Liver (tissue), 9 donors: ENCODE data around the gene PON3. TPM values are rescaled to one million over a fixed set of nuclear protein-coding genes. Genes with fewer than 3 reads are reported as not detected.

Experiments used
- DNase-seq: peaks from one replicate; pipeline ENCODE4 v3.0.0-alpha.2; 2017; ENCODE audit warnings: low spot score
- H3K27ac ChIP-seq, 2 donors: one replicate each; pipeline ENCODE4 v1.7.0; 2013; ENCODE audit warnings: inconsistent platforms in 2 of 2, low read length in 2 of 2, control low read depth in 1 of 2, low read depth in 1 of 2, mild to moderate bottlenecking in 1 of 2
- H3K27me3 ChIP-seq, 4 donors: one replicate each; pipeline versions ENCODE4 v1.6.1 to v1.7.0; 2013; ENCODE audit warnings: low read length in 3 of 4, inconsistent platforms in 1 of 4, mild to moderate bottlenecking in 1 of 4, moderate library complexity in 1 of 4; ENCODE audit not compliant: control insufficient read depth in 4 of 4, insufficient read depth in 4 of 4
- H3K36me3 ChIP-seq, 4 donors: one replicate each; pipeline versions ENCODE4 v1.6.1 to v1.7.0; 2013; ENCODE audit warnings: low read length in 3 of 4, mild to moderate bottlenecking in 3 of 4, low read depth in 1 of 4, moderate library complexity in 1 of 4; ENCODE audit not compliant: control insufficient read depth in 4 of 4, insufficient read depth in 3 of 4
- H3K4me1 ChIP-seq, 4 donors: one replicate each; pipeline versions ENCODE4 v1.6.1 to v1.7.0; 2013; ENCODE audit warnings: low read length in 3 of 4, mild to moderate bottlenecking in 3 of 4, moderate library complexity in 1 of 4; ENCODE audit not compliant: control insufficient read depth in 4 of 4, insufficient read depth in 4 of 4
- H3K4me3 ChIP-seq, 3 donors: one replicate each; pipeline versions ENCODE4 v1.6.1 to v1.7.0; 2013; ENCODE audit warnings: low read length in 3 of 3, control low read depth in 1 of 3, low read depth in 1 of 3, mild to moderate bottlenecking in 1 of 3
- H3K9ac ChIP-seq, 2 donors: one replicate each; pipeline ENCODE4 v1.7.0; 2013; ENCODE audit warnings: low read length in 2 of 2, mild to moderate bottlenecking in 2 of 2, moderate library complexity in 2 of 2, control low read depth in 1 of 2, low read depth in 1 of 2
- H3K9me3 ChIP-seq, 4 donors: one replicate each; pipeline versions ENCODE4 v1.6.1 to v1.7.0; 2013; ENCODE audit warnings: low read length in 3 of 4; ENCODE audit not compliant: control insufficient read depth in 4 of 4
- EGR1 ChIP-seq, 2 donors: IDR thresholded peaks; 2 replicates each; pipeline ENCODE4 v1.6.1; 2016 to 2018; ENCODE audit warnings: antibody characterized with exemption in 2 of 2, low read depth in 2 of 2
- FOXA1 ChIP-seq: IDR thresholded peaks from 2 replicates; pipeline ENCODE4 v1.6.1; 2016; ENCODE audit warnings: antibody characterized with exemption
- FOXA2 ChIP-seq: IDR thresholded peaks from 2 replicates; pipeline ENCODE4 v1.6.1; 2016; ENCODE audit warnings: antibody characterized with exemption
- GABPA ChIP-seq, 2 donors: IDR thresholded peaks in 1 of 2; conservative IDR thresholded peaks in 1 of 2; 2 replicates each; pipeline ENCODE4 v1.6.1; 2016; ENCODE audit warnings: antibody characterized with exemption in 2 of 2, mild to moderate bottlenecking in 1 of 2, moderate library complexity in 1 of 2
- HNF4A ChIP-seq, 2 donors: conservative IDR thresholded peaks; 2 replicates each; pipeline ENCODE4 v1.6.1; 2016; ENCODE audit warnings: antibody characterized with exemption in 2 of 2, mild to moderate bottlenecking in 2 of 2
- HNF4G ChIP-seq: IDR thresholded peaks from 2 replicates; pipeline ENCODE4 v1.6.1; 2016; ENCODE audit warnings: antibody characterized with exemption
- JUND ChIP-seq, 2 donors: IDR thresholded peaks; 2 replicates each; pipeline ENCODE4 v1.6.1; 2016; ENCODE audit warnings: antibody characterized with exemption in 2 of 2
- NR2F2 ChIP-seq: IDR thresholded peaks from 2 replicates; pipeline ENCODE4 v1.6.1; 2016; ENCODE audit warnings: antibody characterized with exemption
- RAD21 ChIP-seq, 2 donors: IDR thresholded peaks; 2 replicates each; pipeline ENCODE4 v1.6.1; 2016; ENCODE audit warnings: antibody characterized with exemption in 2 of 2, mild to moderate bottlenecking in 2 of 2
- RXRA ChIP-seq, 2 donors: IDR thresholded peaks; 2 replicates each; pipeline ENCODE4 v1.6.1; 2017 to 2018; ENCODE audit warnings: antibody characterized with exemption in 2 of 2, mild to moderate bottlenecking in 1 of 2
- SP1 ChIP-seq: IDR thresholded peaks from 2 replicates; pipeline ENCODE4 v1.6.1; 2018; ENCODE audit warnings: antibody characterized with exemption, mild to moderate bottlenecking
- TAF1 ChIP-seq: conservative IDR thresholded peaks from 2 replicates; pipeline ENCODE4 v1.6.1; 2016; ENCODE audit warnings: antibody characterized with exemption, mild to moderate bottlenecking
- YY1 ChIP-seq: IDR thresholded peaks from 2 replicates; pipeline ENCODE4 v1.6.1; 2016; ENCODE audit warnings: antibody characterized with exemption, mild to moderate bottlenecking
- WGBS: extraction: QIAGEN DNeasy Blood & Tissue Kit; methylation state at CpG from one replicate; pipeline ENCODE4 v1.1.7; 2013; 5-methylcytosine and 5-hydroxymethylcytosine counted together
- polyA plus RNA-seq, 2 donors: library from polyadenylated mRNA; stranded (reverse) in 1 of 2; unstranded in 1 of 2; fragments of 200-250 nt in 1 of 2; fragments of >200 nt in 1 of 2; fragmentation: Nextera tagmentation in 1 of 2; extraction: Ambion mirVana in 1 of 2; gene quantifications; one replicate each; pipeline versions ENCODE4 v1.2.1 to v1.2.3, GENCODE V29; 2013 to 2015
- total RNA-seq, 2 donors: library from RNA; depleted of rRNA; stranded (reverse); fragments of >200 nt; gene quantifications; one replicate each; pipeline ENCODE4 v1.2.3, GENCODE V29; 2014
- TF ChIP-seq, protein P1 (sequence below): IDR thresholded peaks from 2 replicates; pipeline ENCODE4 v1.6.1; 2016; ENCODE audit warnings: antibody characterized with exemption
- TF ChIP-seq, protein P2 (sequence below): IDR thresholded peaks from 2 replicates; pipeline ENCODE4 v1.6.1; 2016; ENCODE audit warnings: antibody characterized with exemption
- TF ChIP-seq, protein P3 (sequence below): IDR thresholded peaks from 2 replicates; pipeline ENCODE4 v1.6.1; 2016; ENCODE audit warnings: antibody characterized with exemption, mild to moderate bottlenecking
- TF ChIP-seq, protein P4 (sequence below): fragments of 150-350 bp; IDR thresholded peaks from 2 replicates; pipeline ENCODE4 v1.5.1; 2017; ENCODE audit warnings: improper control_type of control experiment, low read depth, low read length; ENCODE audit not compliant: missing input control
- TF ChIP-seq, protein P5 (sequence below): IDR thresholded peaks from 2 replicates; pipeline ENCODE4 v1.6.1; 2016; ENCODE audit warnings: antibody characterized with exemption
- donor health status: healthy.
- donor health status: healthy.
- donor health status: healthy.
- donor health status: healthy.
- donor health status: healthy.

Gene PON3
- total and polyA plus RNA-seq, 4 donors = 60.0 to 476 (median 247) TPM

DNA sequence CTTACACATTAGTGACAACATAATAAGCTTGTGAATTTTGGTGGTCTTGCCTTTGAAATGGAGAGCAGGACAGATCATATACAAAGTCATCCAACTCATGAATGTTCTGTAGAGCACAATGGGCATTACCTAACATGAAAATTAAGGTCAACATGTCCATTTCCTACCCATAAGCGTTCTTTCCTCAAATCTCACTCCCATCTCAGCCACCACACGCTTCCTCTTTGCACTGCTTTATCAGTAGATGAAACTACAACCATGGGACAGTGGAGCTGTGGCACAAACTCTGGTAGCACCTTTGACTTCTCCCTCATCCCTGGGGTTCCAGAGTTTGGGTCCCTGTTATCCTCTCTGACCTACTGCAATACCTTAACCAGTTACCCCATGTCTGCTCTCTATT lies 36.4 kb upstream of the PON3 start:
- Histone ChIP-seq H3K36me3 (no peaks in the 10 kb centered on the region), H3K9me3 (no peaks in the 10 kb centered on the region), H3K4me1 (peaks cover 13 to 37% (median 24%) of the 10 kb centered on the region in 4 donors), H3K4me3 (no peak overlapping the region), H3K27ac (peak overlapping the region; percentile 51 to 52), H3K27me3 (no peaks in the 10 kb centered on the region), H3K9ac (no peak overlapping the region)
- TF ChIP-seq NR2F2 = no peak
- TF ChIP-seq FOXA2 = no peak
- TF ChIP-seq, protein P1, sequence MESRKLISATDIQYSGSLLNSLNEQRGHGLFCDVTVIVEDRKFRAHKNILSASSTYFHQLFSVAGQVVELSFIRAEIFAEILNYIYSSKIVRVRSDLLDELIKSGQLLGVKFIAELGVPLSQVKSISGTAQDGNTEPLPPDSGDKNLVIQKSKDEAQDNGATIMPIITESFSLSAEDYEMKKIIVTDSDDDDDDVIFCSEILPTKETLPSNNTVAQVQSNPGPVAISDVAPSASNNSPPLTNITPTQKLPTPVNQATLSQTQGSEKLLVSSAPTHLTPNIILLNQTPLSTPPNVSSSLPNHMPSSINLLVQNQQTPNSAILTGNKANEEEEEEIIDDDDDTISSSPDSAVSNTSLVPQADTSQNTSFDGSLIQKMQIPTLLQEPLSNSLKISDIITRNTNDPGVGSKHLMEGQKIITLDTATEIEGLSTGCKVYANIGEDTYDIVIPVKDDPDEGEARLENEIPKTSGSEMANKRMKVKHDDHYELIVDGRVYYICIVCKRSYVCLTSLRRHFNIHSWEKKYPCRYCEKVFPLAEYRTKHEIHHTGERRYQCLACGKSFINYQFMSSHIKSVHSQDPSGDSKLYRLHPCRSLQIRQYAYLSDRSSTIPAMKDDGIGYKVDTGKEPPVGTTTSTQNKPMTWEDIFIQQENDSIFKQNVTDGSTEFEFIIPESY = no peak
- TF ChIP-seq RAD21 (IDR thresholded peaks at IDR 0.05) = no peak
- TF ChIP-seq, protein P2, sequence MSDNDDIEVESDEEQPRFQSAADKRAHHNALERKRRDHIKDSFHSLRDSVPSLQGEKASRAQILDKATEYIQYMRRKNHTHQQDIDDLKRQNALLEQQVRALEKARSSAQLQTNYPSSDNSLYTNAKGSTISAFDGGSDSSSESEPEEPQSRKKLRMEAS = no peak
- no peak for TF ChIP-seq GABPA (IDR thresholded peaks at IDR 0.05 in 1 of 2, conservative IDR thresholded peaks at IDR 0.05 in 1 of 2)
- no peak for TF ChIP-seq TAF1
- no peak for TF ChIP-seq SP1
- TF ChIP-seq RXRA (IDR thresholded peaks at IDR 0.05) = no peak
- TF ChIP-seq, protein P3, sequence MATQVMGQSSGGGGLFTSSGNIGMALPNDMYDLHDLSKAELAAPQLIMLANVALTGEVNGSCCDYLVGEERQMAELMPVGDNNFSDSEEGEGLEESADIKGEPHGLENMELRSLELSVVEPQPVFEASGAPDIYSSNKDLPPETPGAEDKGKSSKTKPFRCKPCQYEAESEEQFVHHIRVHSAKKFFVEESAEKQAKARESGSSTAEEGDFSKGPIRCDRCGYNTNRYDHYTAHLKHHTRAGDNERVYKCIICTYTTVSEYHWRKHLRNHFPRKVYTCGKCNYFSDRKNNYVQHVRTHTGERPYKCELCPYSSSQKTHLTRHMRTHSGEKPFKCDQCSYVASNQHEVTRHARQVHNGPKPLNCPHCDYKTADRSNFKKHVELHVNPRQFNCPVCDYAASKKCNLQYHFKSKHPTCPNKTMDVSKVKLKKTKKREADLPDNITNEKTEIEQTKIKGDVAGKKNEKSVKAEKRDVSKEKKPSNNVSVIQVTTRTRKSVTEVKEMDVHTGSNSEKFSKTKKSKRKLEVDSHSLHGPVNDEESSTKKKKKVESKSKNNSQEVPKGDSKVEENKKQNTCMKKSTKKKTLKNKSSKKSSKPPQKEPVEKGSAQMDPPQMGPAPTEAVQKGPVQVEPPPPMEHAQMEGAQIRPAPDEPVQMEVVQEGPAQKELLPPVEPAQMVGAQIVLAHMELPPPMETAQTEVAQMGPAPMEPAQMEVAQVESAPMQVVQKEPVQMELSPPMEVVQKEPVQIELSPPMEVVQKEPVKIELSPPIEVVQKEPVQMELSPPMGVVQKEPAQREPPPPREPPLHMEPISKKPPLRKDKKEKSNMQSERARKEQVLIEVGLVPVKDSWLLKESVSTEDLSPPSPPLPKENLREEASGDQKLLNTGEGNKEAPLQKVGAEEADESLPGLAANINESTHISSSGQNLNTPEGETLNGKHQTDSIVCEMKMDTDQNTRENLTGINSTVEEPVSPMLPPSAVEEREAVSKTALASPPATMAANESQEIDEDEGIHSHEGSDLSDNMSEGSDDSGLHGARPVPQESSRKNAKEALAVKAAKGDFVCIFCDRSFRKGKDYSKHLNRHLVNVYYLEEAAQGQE = no peak
- TF ChIP-seq HNF4G = no peak
- no peak for TF ChIP-seq FOXA1
- TF ChIP-seq HNF4A (conservative IDR thresholded peaks at IDR 0.05) = no peak
- TF ChIP-seq, protein P4, sequence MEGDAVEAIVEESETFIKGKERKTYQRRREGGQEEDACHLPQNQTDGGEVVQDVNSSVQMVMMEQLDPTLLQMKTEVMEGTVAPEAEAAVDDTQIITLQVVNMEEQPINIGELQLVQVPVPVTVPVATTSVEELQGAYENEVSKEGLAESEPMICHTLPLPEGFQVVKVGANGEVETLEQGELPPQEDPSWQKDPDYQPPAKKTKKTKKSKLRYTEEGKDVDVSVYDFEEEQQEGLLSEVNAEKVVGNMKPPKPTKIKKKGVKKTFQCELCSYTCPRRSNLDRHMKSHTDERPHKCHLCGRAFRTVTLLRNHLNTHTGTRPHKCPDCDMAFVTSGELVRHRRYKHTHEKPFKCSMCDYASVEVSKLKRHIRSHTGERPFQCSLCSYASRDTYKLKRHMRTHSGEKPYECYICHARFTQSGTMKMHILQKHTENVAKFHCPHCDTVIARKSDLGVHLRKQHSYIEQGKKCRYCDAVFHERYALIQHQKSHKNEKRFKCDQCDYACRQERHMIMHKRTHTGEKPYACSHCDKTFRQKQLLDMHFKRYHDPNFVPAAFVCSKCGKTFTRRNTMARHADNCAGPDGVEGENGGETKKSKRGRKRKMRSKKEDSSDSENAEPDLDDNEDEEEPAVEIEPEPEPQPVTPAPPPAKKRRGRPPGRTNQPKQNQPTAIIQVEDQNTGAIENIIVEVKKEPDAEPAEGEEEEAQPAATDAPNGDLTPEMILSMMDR = no peak
- TF ChIP-seq, protein P5, sequence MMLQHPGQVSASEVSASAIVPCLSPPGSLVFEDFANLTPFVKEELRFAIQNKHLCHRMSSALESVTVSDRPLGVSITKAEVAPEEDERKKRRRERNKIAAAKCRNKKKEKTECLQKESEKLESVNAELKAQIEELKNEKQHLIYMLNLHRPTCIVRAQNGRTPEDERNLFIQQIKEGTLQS = no peak
- TF ChIP-seq JUND (IDR thresholded peaks at IDR 0.05) = no peak
- DNase-seq = no peak
- WGBS = 78% methylated on average over 2 of the region's 2 CpGs

DNA sequence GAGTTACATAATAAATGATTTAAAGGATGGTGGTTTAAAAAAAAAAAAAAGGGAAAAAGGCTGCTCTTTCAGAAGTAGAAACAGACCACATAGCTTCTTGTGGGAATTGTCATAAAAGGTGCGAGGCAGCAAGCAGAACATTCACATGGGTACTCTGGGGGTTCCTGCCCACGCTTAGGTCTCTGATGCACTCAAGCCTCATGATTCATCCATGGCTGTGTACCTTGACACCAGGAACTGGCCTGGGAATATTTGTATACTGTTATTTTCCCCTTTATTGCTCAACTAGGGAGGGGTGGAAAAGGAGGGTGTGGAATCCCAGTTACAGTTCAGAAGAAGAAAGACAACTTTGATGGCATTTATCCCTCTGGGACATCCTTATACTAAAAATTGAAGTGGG lies 34.7 kb upstream of the PON3 start:
- Histone ChIP-seq H3K4me1 (peaks cover 13 to 37% (median 26%) of the 10 kb centered on the region in 4 donors), H3K27ac (peak overlapping the region in 1 of 2 donors; percentile 67), H3K27me3 (no peaks in the 10 kb centered on the region), H3K9ac (peak overlapping the region in 1 of 2 donors; percentile 10), H3K4me3 (no peak overlapping the region), H3K9me3 (no peaks in the 10 kb centered on the region), H3K36me3 (no peaks in the 10 kb centered on the region)
- 55% methylated on average over 2 of the region's 2 CpGs for WGBS
- no peak for DNase-seq
- TF ChIP-seq, protein P2 = peak; percentile 79
- TF ChIP-seq, protein P4 = no peak
- TF ChIP-seq HNF4A (conservative IDR thresholded peaks at IDR 0.05) (peak; percentile 79 to 86), GABPA (IDR thresholded peaks at IDR 0.05 in 1 of 2, conservative IDR thresholded peaks at IDR 0.05 in 1 of 2) (no peak), YY1 (peak; percentile 65), FOXA1 (peak; percentile 65), TAF1 (no peak), HNF4G (peak; percentile 52), RXRA (IDR thresholded peaks at IDR 0.05) (peak in 1 of 2 donors; percentile 72), SP1 (peak; percentile 39), JUND (IDR thresholded peaks at IDR 0.05) (peak; percentile 82 to 89), RAD21 (IDR thresholded peaks at IDR 0.05) (peak; percentile 29 to 40), NR2F2 (no peak), EGR1 (IDR thresholded peaks at IDR 0.05; ENCODE audit: low read depth in 2 of 2) (peak; percentile 65 to 93)
- TF ChIP-seq, protein P1 = no peak
- TF ChIP-seq, protein P5 = peak; percentile 34
